Uterus (tissue), 2 donors: ENCODE measurements around the gene TBC1D16.

Source experiments
- POLR2A ChIP-seq, 2 donors: fragments of 450-650 bp; IDR thresholded peaks; one replicate each; pipeline ENCODE4 v1.6.1; 2016; ENCODE audit warnings: antibody characterized with exemption in 2 of 2, mild to moderate bottlenecking in 1 of 2, moderate library complexity in 1 of 2
- TF ChIP-seq, protein P1 (sequence below), 4 experiments: fragments of 200-600 bp in 2 of 4; fragments of 450-650 bp in 2 of 4; sonication (generic) in 2 of 4; IDR thresholded peaks; one replicate each; pipeline ENCODE4 v1.5.1; 2016 to 2019; ENCODE audit warnings: antibody characterized with exemption in 4 of 4, mild to moderate bottlenecking in 2 of 4, moderate library complexity in 1 of 4

DNA sequence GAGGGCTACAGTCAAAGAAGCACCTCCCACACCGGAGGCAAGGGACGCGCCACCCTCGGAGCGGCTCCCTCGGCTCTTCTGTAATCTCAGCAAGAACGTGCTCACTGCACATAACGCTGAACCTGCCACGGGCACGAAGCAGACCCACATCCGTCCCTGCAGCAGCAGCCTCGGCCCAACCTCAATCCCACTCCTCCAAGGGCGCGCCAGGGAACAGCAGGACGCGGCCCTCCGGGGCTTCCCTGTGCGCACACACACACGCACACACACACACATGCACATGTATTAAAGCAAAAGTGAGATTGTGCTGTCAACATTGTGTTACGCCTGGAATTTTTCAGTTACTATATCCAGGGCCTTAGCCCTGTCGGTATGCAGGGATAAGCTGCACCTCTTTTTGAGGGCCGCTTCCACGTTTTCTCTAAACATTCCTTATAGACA is 54.0 kb downstream of the TBC1D16 start:
- no peak for TF ChIP-seq POLR2A (IDR thresholded peaks at IDR 0.05)
- TF ChIP-seq, protein P1, sequence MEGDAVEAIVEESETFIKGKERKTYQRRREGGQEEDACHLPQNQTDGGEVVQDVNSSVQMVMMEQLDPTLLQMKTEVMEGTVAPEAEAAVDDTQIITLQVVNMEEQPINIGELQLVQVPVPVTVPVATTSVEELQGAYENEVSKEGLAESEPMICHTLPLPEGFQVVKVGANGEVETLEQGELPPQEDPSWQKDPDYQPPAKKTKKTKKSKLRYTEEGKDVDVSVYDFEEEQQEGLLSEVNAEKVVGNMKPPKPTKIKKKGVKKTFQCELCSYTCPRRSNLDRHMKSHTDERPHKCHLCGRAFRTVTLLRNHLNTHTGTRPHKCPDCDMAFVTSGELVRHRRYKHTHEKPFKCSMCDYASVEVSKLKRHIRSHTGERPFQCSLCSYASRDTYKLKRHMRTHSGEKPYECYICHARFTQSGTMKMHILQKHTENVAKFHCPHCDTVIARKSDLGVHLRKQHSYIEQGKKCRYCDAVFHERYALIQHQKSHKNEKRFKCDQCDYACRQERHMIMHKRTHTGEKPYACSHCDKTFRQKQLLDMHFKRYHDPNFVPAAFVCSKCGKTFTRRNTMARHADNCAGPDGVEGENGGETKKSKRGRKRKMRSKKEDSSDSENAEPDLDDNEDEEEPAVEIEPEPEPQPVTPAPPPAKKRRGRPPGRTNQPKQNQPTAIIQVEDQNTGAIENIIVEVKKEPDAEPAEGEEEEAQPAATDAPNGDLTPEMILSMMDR (IDR thresholded peaks at IDR 0.05): no peak
